ENCODE data around the gene SH2B3.

The SH2B3 gene

DNA sequence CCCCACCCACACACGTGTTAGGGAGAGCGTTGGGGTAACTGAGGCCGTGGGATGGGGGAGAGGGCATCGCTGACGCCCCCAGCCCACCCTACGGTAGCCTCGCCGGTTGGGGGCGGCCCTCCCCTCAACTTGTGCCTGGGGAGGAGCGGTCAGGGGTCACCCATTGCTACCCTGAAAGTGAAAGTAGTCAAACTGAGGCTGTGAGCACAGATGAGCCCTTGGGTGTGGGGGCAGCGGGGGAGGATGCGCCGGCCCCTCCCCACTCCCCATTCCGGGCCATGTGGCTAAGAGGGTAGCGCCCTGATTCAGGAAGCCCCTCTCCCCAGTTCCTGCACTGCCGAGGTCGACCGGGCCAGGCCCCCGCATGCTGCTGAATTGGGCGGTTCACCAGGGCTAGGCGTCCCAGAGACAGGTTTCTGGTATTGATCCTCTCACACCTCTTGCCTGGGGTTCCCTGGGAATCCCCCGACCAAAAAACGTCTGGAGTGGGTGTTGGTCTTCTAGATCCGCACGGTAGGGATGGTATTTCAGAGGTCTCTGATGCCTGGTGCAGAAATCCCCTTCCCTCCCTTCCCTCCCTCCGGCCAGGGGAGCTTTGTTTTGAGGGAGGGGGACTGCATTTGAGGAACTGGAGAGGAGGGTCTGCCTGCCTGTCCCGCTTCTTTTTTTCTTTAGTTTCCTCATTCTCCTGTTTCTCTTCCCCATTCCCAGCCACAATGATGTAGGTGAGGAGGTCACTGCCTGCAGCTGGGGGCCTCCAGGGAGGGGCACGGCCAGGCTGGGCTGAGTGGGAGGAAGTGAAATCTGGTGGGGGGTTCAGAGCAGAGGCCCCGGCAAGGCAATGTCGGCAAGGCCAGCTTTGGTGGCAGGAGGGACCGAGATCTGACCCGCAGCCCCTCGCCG lies 1.0 kb downstream of the SH2B3 start:
- DNase-seq (ENCODE audit: low read depth), result no peak
- peak overlapping the region; percentile 66 for H3K4me3 ChIP-seq (ENCODE audit: control insufficient read depth, low read depth, low read length)
- TF ChIP-seq, protein P1, sequence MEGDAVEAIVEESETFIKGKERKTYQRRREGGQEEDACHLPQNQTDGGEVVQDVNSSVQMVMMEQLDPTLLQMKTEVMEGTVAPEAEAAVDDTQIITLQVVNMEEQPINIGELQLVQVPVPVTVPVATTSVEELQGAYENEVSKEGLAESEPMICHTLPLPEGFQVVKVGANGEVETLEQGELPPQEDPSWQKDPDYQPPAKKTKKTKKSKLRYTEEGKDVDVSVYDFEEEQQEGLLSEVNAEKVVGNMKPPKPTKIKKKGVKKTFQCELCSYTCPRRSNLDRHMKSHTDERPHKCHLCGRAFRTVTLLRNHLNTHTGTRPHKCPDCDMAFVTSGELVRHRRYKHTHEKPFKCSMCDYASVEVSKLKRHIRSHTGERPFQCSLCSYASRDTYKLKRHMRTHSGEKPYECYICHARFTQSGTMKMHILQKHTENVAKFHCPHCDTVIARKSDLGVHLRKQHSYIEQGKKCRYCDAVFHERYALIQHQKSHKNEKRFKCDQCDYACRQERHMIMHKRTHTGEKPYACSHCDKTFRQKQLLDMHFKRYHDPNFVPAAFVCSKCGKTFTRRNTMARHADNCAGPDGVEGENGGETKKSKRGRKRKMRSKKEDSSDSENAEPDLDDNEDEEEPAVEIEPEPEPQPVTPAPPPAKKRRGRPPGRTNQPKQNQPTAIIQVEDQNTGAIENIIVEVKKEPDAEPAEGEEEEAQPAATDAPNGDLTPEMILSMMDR (IDR thresholded peaks at IDR 0.05; ENCODE audit: control insufficient read depth, insufficient read depth, low read depth, low read length, missing control alignments), result no peak

- TF ChIP-seq, protein P1 (IDR thresholded peaks at IDR 0.05; ENCODE audit: control insufficient read depth, insufficient read depth, low read depth, low read length, missing control alignments), result no peak
Measured at GRCh38 chr12:111407377-111408115, 1.8 kb downstream of the SH2B3 start.

DNA sequence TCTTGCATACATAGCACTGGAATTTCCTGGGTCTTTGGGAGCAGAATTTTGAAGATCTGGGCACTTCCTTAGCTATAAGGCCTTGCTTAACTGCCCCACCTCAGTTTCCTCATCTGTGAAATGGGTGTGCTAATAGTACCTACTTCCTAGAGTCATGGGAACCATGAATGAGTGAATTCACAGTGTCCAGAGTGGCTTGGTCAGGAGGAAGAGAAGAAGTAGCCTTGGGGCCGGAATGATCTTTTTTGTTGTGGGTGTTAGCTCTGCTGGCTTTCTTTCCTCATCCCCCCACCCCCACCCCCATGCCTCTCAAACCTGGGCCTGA lies 2.4 kb downstream of the SH2B3 start:
- H3K4me3 ChIP-seq (ENCODE audit: control insufficient read depth, low read depth, low read length), result peak overlapping the region; percentile 66
- DNase-seq (ENCODE audit: low read depth), result no peak
- TF ChIP-seq, protein P1 (IDR thresholded peaks at IDR 0.05; ENCODE audit: control insufficient read depth, insufficient read depth, low read depth, low read length, missing control alignments), result no peak

More at GRCh38 chr12:111407377-111408115, 1.8 kb downstream of the SH2B3 start:
- DNase-seq (ENCODE audit: low read depth), result no peak
- peak overlapping the region; percentile 66 for H3K4me3 ChIP-seq (ENCODE audit: control insufficient read depth, low read depth, low read length)

- DNase-seq (ENCODE audit: low read depth), result no peak
- TF ChIP-seq, protein P1 (IDR thresholded peaks at IDR 0.05; ENCODE audit: control insufficient read depth, insufficient read depth, low read depth, low read length, missing control alignments), result no peak
- peak overlapping the region; percentile 66 for H3K4me3 ChIP-seq (ENCODE audit: control insufficient read depth, low read depth, low read length)
Measured at GRCh38 chr12:111408686-111409402, 3.1 kb downstream of the SH2B3 start.

DNA sequence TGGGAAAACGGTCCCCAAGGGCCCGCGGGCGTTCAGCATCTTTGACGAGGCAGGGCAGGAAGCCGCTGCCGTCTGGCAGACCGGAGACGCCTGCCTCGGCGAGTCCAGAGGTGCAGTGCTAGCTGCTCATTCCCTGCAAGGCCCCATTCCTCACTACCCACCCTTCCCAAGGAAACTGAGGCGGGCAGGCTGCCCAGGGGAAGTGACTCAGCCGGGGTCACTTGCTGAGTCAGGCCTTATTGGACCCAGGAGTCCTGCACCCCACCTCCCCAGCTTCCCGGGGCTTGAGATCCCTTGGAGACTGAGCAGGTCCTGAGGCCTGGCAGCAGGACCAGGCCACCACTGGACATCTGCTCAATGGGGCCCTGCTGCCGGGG lies 3.7 kb downstream of the SH2B3 start:
- H3K4me3 ChIP-seq (ENCODE audit: control insufficient read depth, low read depth, low read length), result peak overlapping the region; percentile 32
- DNase-seq (ENCODE audit: low read depth), result no peak

More for the DNA sequence above, 3.7 kb downstream of the SH2B3 start:
- TF ChIP-seq, protein P1 (IDR thresholded peaks at IDR 0.05; ENCODE audit: control insufficient read depth, insufficient read depth, low read depth, low read length, missing control alignments), result no peak

Measured in AG09309 (cell line).